WTC11 (cell line): Measurements from ENCODE around the gene DOCK1. TPM values are rescaled to one million over a fixed set of nuclear protein-coding genes. Genes with fewer than 3 reads are reported as not detected.

Experiments used
- ATAC-seq: fragments of 200-7000 bp; cut with Tn5 transposase; 2 replicates; pipeline ENCODE4 v1.10.0; 2021; ENCODE audit warnings: mild to moderate bottlenecking, moderate library complexity
- CTCF ChIA-PET: fragments of 300-600 bp; sonication (Branson Sonifier 250); formaldehyde crosslinking; loops from one replicate; lab custom pipeline; 2021; ENCODE audit warnings: antibody characterized with exemption; lab: Charles Lee
- POLR2A ChIA-PET: fragments of 350-600 bp; sonication (Branson Sonifier 250); formaldehyde crosslinking; loops from one replicate; lab custom pipeline; 2021; ENCODE audit warnings: antibody characterized with exemption; lab: Charles Lee
- DNase-seq: peaks from one replicate; pipeline ENCODE4 v3.0.0; 2021; ENCODE audit warnings: low spot score
- H3K27ac Mint-ChIP-seq: 2 replicates; pipeline ENCODE4 v1.8.0; 2021; ENCODE audit warnings: mixed read lengths
- H3K27me3 Mint-ChIP-seq: 2 replicates; pipeline ENCODE4 v1.8.0; 2021; ENCODE audit warnings: low read depth, mild to moderate bottlenecking, moderate library complexity, mixed read lengths
- H3K36me3 Mint-ChIP-seq: 2 replicates; pipeline ENCODE4 v1.8.0; 2021; ENCODE audit warnings: mixed read lengths
- H3K4me1 Mint-ChIP-seq: 2 replicates; pipeline ENCODE4 v1.8.0; 2022; ENCODE audit warnings: mixed read lengths
- H3K4me3 Mint-ChIP-seq: 2 replicates; pipeline ENCODE4 v1.8.0; 2021; ENCODE audit warnings: mild to moderate bottlenecking, moderate library complexity, mixed read lengths
- H3K9me3 Mint-ChIP-seq: 2 replicates; pipeline ENCODE4 v1.8.0; 2021; ENCODE audit warnings: mixed read lengths
- AFF4 ChIP-seq: sonication (generic); formaldehyde crosslinking; IDR thresholded peaks from 2 replicates; pipeline ENCODE4 v1.8.1; 2023; ENCODE audit warnings: mild to moderate bottlenecking, missing genetic modification reagents, borderline replicate concordance
- ATF1 ChIP-seq: sonication (generic); formaldehyde crosslinking; IDR thresholded peaks from 2 replicates; pipeline ENCODE4 v1.8.1; 2023; ENCODE audit warnings: mild to moderate bottlenecking, moderate library complexity, missing genetic modification reagents
- ATF2 ChIP-seq: sonication (generic); formaldehyde crosslinking; IDR thresholded peaks from 2 replicates; pipeline ENCODE4 v1.8.1; 2022; ENCODE audit warnings: low read depth, missing genetic modification reagents, borderline replicate concordance
- E2F4 ChIP-seq: sonication (generic); formaldehyde crosslinking; IDR thresholded peaks from 2 replicates; pipeline ENCODE4 v1.8.1; 2022; ENCODE audit warnings: low read depth, mild to moderate bottlenecking, moderate library complexity, missing genetic modification reagents, borderline replicate concordance
- E2F5 ChIP-seq: sonication (generic); formaldehyde crosslinking; IDR thresholded peaks from 2 replicates; pipeline ENCODE4 v1.8.1; 2022; ENCODE audit warnings: mild to moderate bottlenecking, moderate library complexity, missing genetic modification reagents
- ELF4 ChIP-seq: sonication (generic); formaldehyde crosslinking; IDR thresholded peaks from 2 replicates; pipeline ENCODE4 v1.8.1; 2022; ENCODE audit warnings: low read depth, mild to moderate bottlenecking, moderate library complexity, missing genetic modification reagents
- ESRRA ChIP-seq: sonication (generic); formaldehyde crosslinking; IDR thresholded peaks from 2 replicates; pipeline ENCODE4 v1.8.1; 2022; ENCODE audit warnings: mild to moderate bottlenecking, missing genetic modification reagents, borderline replicate concordance
- ETV6 ChIP-seq: sonication (generic); formaldehyde crosslinking; IDR thresholded peaks from 2 replicates; pipeline ENCODE4 v1.8.1; 2022; ENCODE audit warnings: mild to moderate bottlenecking, missing genetic modification reagents
- FOXP1 ChIP-seq: sonication (generic); formaldehyde crosslinking; IDR thresholded peaks from 2 replicates; pipeline ENCODE4 v1.8.0; 2022; ENCODE audit warnings: missing genetic modification reagents, mild to moderate bottlenecking, moderate library complexity, borderline replicate concordance
- GTF2I ChIP-seq: fragments of 250-450 bp; sonication (Bioruptor Pico); conservative IDR thresholded peaks from 2 replicates; pipeline ENCODE4 v1.4.0; 2021; ENCODE audit warnings: mild to moderate bottlenecking
- MAX ChIP-seq: sonication (generic); formaldehyde crosslinking; IDR thresholded peaks from 2 replicates; pipeline ENCODE4 v1.8.0; 2022; ENCODE audit warnings: mild to moderate bottlenecking, missing genetic modification reagents
- MXD4 ChIP-seq: fragments of 250-450 bp; sonication (Bioruptor Pico); IDR thresholded peaks from 2 replicates; pipeline ENCODE4 v1.8.0; 2021; ENCODE audit warnings: mild to moderate bottlenecking, moderate library complexity, borderline replicate concordance
- MYBL2 ChIP-seq: sonication (generic); formaldehyde crosslinking; IDR thresholded peaks from 2 replicates; pipeline ENCODE4 v1.8.1; 2023; ENCODE audit warnings: mild to moderate bottlenecking, moderate library complexity, missing genetic modification reagents
- PRRX2 ChIP-seq: fragments of 250-450 bp; sonication (Bioruptor Pico); IDR thresholded peaks from 2 replicates; pipeline ENCODE4 v1.8.0; 2021; ENCODE audit warnings: mild to moderate bottlenecking
- SMAD3 ChIP-seq: sonication (generic); formaldehyde crosslinking; IDR thresholded peaks from 2 replicates; pipeline ENCODE4 v1.8.0; 2022; ENCODE audit warnings: missing genetic modification reagents, mild to moderate bottlenecking, borderline replicate concordance
- SOX15 ChIP-seq: fragments of 250-450 bp; sonication (Bioruptor Pico); IDR thresholded peaks from 2 replicates; pipeline ENCODE4 v1.9.0; 2021; ENCODE audit warnings: mild to moderate bottlenecking
- TEAD4 ChIP-seq: sonication (generic); formaldehyde crosslinking; IDR thresholded peaks from 2 replicates; pipeline ENCODE4 v1.8.0; 2022; ENCODE audit warnings: mild to moderate bottlenecking, missing genetic modification reagents
- TP53 ChIP-seq: sonication (generic); formaldehyde crosslinking; IDR thresholded peaks from 2 replicates; pipeline ENCODE4 v1.8.1; 2023; ENCODE audit warnings: mild to moderate bottlenecking, missing genetic modification reagents
- ZBTB21 ChIP-seq: sonication (generic); formaldehyde crosslinking; IDR thresholded peaks from 2 replicates; pipeline ENCODE4 v1.8.1; 2023; ENCODE audit warnings: mild to moderate bottlenecking, missing genetic modification reagents, borderline replicate concordance
- ZNF317 ChIP-seq: sonication (generic); formaldehyde crosslinking; IDR thresholded peaks from 2 replicates; pipeline ENCODE4 v1.8.1; 2023; ENCODE audit warnings: low read depth, mild to moderate bottlenecking, moderate library complexity, missing genetic modification reagents, borderline replicate concordance
- ZNF396 ChIP-seq: fragments of 250-450 bp; sonication (Bioruptor Pico); IDR thresholded peaks from 2 replicates; pipeline ENCODE4 v1.8.0; 2021; ENCODE audit warnings: mild to moderate bottlenecking, moderate library complexity, borderline replicate concordance
- total RNA-seq: library from RNA; stranded (reverse); gene quantifications from 3 replicates; pipeline ENCODE4 v1.2.3, GENCODE V29; 2021

DOCK1 gene
- total RNA-seq, 1 experiment from 2014 or later, result 52.1 TPM

- TF ChIP-seq AFF4 (CRISPR knock-in tag), result no peak
These were observed 550.9 kb downstream of the DOCK1 start (continued) for GRCh38 chr10:127456122-127456521.

- Mint-ChIP-seq H3K27ac (no peak overlapping the region), H3K4me1 (no peaks in the 10 kb centered on the region), H3K27me3 (no peaks in the 10 kb centered on the region), H3K9me3 (peaks cover 39% of the 10 kb centered on the region), H3K36me3 (peaks cover 9% of the 10 kb centered on the region), H3K4me3 (no peak overlapping the region)
- TF ChIP-seq FOXP1 (CRISPR knock-in tag) (no peak), ESRRA (CRISPR knock-in tag) (no peak), GTF2I (CRISPR knock-in tag) (no peak), ATF1 (CRISPR knock-in tag) (no peak), ELF4 (CRISPR knock-in tag) (no peak), TEAD4 (no peak), MAX (CRISPR knock-in tag) (no peak), ZBTB21 (no peak), E2F5 (CRISPR knock-in tag) (no peak), ZNF317 (CRISPR knock-in tag) (no peak), MYBL2 (CRISPR knock-in tag) (no peak), ZNF396 (CRISPR knock-in tag) (no peak), ETV6 (CRISPR knock-in tag) (no peak), SMAD3 (no peak), PRRX2 (CRISPR knock-in tag) (no peak), E2F4 (CRISPR knock-in tag) (no peak), TP53 (CRISPR knock-in tag) (no peak), MXD4 (no peak), ATF2 (CRISPR knock-in tag) (no peak), SOX15 (no peak)
- no peak for DNase-seq
- CTCF ChIA-PET, result no interaction called here
- ATAC-seq, result no peak; the same call in 1 of the 2 replicates
- POLR2A ChIA-PET, result no interaction called here
These were observed 553.0 kb downstream of the DOCK1 start for GRCh38 chr10:127458016-127458810.
